GM18507 (cell line): ENCODE measurements around the gene CAMTA1.
"Not testable (repeated sequence)": the region's sequence is repeated elsewhere in the genome, so short reads cannot be mapped to it uniquely, and the experiment has no call there.

Experiments used
- DNase-seq: peaks from one replicate; pipeline ENCODE4 v3.0.0; 2011; ENCODE audit warnings: low read depth; ENCODE audit not compliant: insufficient read length; ENCODE audit errors: extremely low spot score
- FAIRE-seq: peaks from 2 replicates; lab custom pipeline; 2011; peaks lifted over from hg19 to GRCh38; lab: Jason Lieb, UNC

CAMTA1 gene

GRCh38 chr1:6785318-6785727 lies at the start of gene CAMTA1:
CAMTA1 (plus strand) TSS chr1:6785454; CDS start chr1:6785531, 77 bp downstream.
- FAIRE-seq (no peak), DNase-seq (peak; percentile 99)

GRCh38 chr1:6738987-6739676 lies 46.1 kb upstream of the CAMTA1 start:
- no peak for FAIRE-seq

GRCh38 chr1:6742676-6743188 lies 42.5 kb upstream of the CAMTA1 start:
- DNase-seq, FAIRE-seq: not testable (repeated sequence)

More at GRCh38 chr1:6738987-6739676, 46.1 kb upstream of the CAMTA1 start:
- no peak for DNase-seq

DNA sequence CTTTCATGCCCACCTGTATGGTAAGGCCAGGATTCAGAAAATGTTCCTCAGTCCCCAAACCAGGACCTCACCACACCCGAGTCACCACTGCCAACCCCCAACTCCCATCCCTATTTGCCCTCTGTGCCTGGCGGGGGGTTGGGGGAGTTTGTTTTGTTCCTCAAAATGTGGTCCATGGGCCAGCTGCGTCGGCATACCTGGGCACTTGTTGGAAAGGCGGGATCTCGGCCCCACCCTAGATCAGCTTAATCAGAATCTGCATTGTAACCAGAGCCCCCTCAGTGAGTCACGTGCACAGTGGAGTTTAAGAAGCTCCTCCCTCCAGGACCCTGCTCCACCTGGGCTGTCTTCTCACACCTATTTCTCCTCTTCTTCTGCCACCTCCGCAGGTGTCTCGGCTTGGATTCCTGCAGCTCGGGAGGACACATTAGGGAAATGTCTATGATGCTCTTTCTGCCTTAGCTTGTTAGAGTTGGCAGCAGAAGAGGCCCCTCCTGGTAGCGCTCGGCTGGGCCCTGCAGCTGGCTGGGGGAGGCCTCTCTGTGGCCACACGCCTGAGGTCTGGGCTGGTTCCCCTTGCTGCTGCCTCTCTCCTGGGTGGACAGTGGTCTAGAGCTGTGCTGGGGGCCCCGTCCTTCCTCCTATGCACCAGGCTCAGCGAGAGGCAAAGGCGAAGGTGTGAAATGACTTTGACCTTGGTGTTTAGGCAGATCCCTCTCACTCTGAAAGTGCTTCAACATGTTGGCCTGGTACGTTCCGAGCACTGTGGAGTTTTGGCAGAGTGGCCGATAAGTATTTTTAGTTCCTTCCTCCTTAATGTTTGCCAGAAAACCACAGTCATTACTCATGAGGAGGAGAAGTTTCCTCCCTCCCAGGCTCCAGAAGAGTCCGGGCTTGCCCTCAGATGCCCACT lies 41.8 kb upstream of the CAMTA1 start:
- DNase-seq (peak; percentile 9), FAIRE-seq (peak; percentile 76)

DNA sequence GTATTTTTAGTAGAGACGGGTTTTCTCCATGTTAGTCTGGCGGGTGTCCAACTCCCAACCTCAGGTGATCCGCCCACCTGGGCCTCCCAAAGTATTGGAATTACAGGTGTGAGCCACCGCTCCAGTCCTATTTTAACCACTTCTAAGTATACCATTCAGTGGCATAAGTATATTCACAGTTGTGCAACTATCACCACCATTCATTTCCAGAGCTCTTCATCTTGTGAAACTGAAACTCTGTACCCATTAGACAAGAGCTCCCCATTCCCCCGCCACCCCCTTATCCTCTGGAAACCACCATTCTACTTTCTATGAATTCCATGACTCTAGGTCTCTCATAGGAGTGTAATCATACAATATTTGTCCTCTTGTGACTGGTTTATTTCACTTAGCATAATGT lies 40.2 kb upstream of the CAMTA1 start:
- DNase-seq, result no peak
- peak; percentile 66 for FAIRE-seq

DNA sequence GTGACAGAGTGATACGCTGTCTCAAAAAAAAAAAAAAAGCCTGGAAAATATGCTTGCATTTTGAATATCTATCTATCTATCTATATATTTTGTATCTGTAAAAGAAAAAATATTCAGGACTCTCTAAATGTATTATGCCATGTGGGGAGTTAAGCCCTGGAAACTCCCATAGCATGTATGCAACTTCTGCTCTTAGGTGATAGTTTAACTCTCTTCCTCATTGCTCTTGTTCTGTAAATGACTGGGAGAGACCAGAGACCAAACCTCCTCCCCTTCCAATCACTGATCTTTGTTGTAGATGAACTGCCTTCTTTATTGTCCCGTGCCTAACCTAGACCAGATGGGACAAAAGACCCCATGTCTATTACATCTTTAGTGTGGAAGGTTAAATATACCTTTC lies 37.6 kb upstream of the CAMTA1 start:
- no peak for FAIRE-seq
- DNase-seq, result no peak

- FAIRE-seq, result no peak
- no peak for DNase-seq
Measured at GRCh38 chr1:6750490-6750889, 34.8 kb upstream of the CAMTA1 start.

GRCh38 chr1:6753320-6754140 lies 31.7 kb upstream of the CAMTA1 start:
- no peak for FAIRE-seq
- DNase-seq, result no peak

GRCh38 chr1:6756457-6756856 lies 28.8 kb upstream of the CAMTA1 start:
- DNase-seq (no peak), FAIRE-seq (no peak)

GRCh38 chr1:6757719-6758435 lies 27.4 kb upstream of the CAMTA1 start:
- no peak for FAIRE-seq

DNA sequence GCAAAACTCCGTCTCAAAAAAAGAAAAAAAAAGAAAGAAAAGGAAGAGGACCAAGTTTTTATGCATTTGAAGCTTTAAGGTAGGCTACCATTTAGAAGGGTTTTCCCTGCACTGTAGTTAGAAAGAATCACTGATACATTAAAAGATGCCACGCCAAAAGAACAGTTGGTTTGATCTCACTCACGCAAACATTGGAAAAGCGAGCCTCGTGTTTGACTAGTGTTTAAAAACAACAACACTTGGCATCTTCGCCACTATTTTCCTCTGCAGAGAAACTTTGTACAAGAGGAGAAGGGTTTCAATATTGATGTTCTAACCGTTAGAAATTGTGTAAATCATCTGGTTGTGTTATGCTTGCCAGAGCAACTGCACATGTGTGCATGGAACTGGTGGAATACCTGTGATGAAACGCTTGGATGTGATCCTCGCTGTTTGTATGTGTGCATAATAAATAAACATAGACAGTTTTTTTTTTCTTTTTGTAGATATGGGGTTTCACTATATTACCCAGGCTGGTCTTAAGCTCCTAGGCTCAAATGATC lies 24.0 kb upstream of the CAMTA1 start:
- DNase-seq, result no peak
- FAIRE-seq, result no peak

More at GRCh38 chr1:6757719-6758435, 27.4 kb upstream of the CAMTA1 start:
- no peak for DNase-seq

- FAIRE-seq (no peak), DNase-seq (no peak)
Measured at GRCh38 chr1:6762060-6762459, 23.2 kb upstream of the CAMTA1 start.

GRCh38 chr1:6770751-6771440 lies 14.4 kb upstream of the CAMTA1 start:
- FAIRE-seq (no peak), DNase-seq (no peak)

DNA sequence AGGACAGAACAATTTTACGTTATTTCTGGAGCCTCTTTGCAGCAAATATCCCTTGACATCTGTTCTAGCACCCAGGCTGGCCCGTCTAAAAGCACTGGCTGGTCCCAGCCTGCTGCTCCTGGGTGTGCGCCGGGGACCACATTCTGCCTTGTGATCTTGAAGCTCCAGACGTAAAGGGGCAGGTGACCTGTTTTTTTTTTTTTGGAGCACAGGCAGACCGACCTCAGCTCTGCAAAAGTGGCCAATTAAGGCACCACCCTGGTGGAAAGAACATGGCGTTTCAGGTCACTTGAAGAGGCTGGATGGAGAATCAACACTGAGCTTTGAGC lies 13.8 kb upstream of the CAMTA1 start:
- DNase-seq, result no peak
- no peak for FAIRE-seq

DNA sequence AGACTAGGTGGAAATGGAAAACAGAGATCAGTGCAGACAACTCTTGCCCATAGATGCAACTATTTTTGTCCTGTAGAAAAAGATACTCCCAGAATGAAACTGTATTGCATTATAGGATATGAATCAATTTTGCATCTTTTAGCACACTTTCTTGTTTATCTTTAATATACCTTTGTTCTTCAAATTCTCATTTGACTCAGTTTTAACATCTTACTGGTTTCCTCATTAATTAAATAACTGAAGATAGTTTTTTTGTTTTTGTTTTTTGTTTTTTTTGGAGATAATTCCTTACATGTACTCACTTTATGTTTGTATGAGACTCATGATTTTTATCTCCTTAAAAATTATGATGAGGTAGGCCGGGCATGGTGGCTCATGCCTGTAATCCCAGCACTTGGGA lies 10.9 kb upstream of the CAMTA1 start:
- DNase-seq (no peak), FAIRE-seq (no peak)

DNA sequence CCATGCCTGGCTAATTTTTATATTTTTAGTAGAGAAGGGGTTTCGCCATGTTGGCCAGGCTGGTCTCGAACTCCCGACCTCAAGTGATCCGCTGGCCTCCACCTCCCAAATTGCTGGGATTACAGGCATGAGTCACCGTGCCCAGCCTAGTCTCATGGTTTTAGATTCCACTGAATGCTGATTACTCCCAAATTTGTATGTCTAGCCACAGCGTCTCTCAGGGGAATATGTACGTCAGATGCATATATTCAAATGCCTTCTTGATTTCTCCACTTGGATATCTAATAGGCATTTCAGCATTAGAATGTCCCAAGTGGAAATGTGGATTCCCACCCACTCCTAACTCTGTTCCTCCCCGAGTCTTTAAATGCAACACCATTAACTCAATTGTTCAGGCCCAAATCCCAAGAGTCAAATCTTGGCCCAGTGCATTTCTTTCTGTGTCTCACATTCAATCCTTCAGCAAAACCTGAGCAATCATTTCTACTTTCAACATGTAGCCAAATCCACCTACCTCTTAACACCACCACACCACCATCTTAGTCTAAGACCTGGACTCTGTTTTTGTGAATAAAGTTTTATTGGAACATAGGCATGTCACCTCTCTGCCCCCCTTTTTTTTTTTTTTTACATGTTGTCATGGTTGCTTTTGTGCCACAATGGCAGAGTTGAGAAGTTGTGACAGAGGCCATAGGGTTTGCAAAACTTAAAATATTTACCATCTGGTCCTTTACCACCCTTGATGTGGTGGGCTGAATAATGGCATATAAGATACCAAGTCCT lies 9.8 kb upstream of the CAMTA1 start:
- DNase-seq, result no peak
- no peak for FAIRE-seq

DNA sequence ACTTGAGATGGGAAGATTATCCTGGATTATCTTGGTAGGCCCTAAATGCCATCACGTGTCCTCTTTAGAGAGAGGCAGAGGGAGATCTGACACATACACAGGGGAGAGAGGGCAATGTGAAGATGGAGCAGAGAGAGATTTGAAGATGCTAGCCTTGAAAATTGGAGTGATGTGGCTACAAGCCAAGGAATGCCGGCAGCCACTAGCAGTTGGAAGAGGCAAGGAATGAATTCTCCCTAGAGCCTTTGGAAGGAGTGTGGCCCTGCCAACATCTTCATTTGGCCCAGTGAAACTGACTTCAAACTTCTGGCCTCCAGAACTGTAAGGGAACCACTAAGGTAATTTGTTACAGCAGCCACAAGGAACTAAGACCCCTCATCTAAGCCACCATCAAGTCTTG lies 8.9 kb upstream of the CAMTA1 start:
- DNase-seq (no peak), FAIRE-seq (no peak)

DNA sequence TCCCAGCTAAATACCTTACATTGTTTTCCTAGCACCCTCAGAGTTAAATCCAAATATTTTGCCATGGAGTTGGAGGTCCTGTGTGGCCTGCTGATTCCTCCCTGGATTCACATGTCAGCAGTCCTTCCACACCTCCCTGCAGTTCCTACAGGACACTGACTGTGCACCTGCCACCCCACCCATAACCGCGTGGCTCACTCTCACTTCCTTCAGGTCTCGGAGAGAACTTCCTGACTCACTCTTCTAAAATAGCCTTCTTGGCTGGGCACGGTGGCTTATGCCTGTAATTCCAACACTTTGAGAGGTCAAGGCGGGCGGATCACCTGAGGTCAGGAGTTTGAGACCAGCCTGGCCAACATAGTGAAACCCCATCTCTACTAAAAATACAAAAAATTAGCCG lies 8.4 kb upstream of the CAMTA1 start:
- DNase-seq (no peak), FAIRE-seq (peak; percentile 18)
